HepG2 (cell line): ENCODE results near the gene FSCN2. TPM values are rescaled to one million over a fixed set of nuclear protein-coding genes. Genes with fewer than 3 reads are reported as not detected.

Source experiments
- ASH2L ChIP-seq: fragments of 300-600, 200-600 bp; sonication (generic); IDR thresholded peaks from 2 replicates; pipeline ENCODE4 v1.7.0; 2017; ENCODE audit warnings: low read depth, mild to moderate bottlenecking, moderate library complexity, mixed read lengths, low read length; ENCODE audit not compliant: insufficient read length
- KDM2A ChIP-seq: sonication (generic); formaldehyde crosslinking; IDR thresholded peaks from 2 replicates; pipeline ENCODE4 v1.4.0; 2020; ENCODE audit warnings: low read depth, missing genetic modification reagents, borderline replicate concordance
- MNT ChIP-seq: fragments of 450-650 bp; IDR thresholded peaks from 2 replicates; pipeline ENCODE4 v1.6.1; 2016
- MTA1 ChIP-seq: sonication (generic); formaldehyde crosslinking; IDR thresholded peaks from 2 replicates; pipeline ENCODE4 v1.4.0; 2020; ENCODE audit warnings: missing genetic modification reagents, mild to moderate bottlenecking, borderline replicate concordance
- MXI1 ChIP-seq: IDR thresholded peaks from 3 replicates; pipeline ENCODE4 v1.6.1; 2012; ENCODE audit warnings: low read depth, low read length, inconsistent platforms, borderline replicate concordance
- NR1H2 ChIP-seq: sonication (generic); formaldehyde crosslinking; IDR thresholded peaks from 2 replicates; pipeline ENCODE4 v1.8.1; 2022; ENCODE audit warnings: low read depth, missing genetic modification reagents, borderline replicate concordance
- PBX3 ChIP-seq: sonication (generic); formaldehyde crosslinking; IDR thresholded peaks from 2 replicates; pipeline ENCODE4 v1.8.1; 2023; ENCODE audit warnings: missing genetic modification reagents, inconsistent platforms, borderline replicate concordance
- RBM39 ChIP-seq: fragments of 200-400 bp; formaldehyde crosslinking; IDR thresholded peaks from one replicate; pipeline ENCODE4 v1.6.1; 2018; ENCODE audit warnings: antibody characterized with exemption, mild to moderate bottlenecking, low read depth, low read length; ENCODE audit not compliant: poor library complexity, severe bottlenecking
- RCOR2 ChIP-seq: IDR thresholded peaks from 2 replicates; pipeline ENCODE4 v1.6.1; 2016; ENCODE audit warnings: missing biosample characterization, missing genetic modification reagents
- REL ChIP-seq: sonication (generic); formaldehyde crosslinking; conservative IDR thresholded peaks from 2 replicates; pipeline ENCODE4 v1.8.0; 2022; ENCODE audit warnings: mild to moderate bottlenecking, missing genetic modification reagents, moderate library complexity
- TRIM22 ChIP-seq: fragments of 450-650 bp; IDR thresholded peaks from 2 replicates; pipeline ENCODE4 v1.6.1; 2017
- ZNF296 ChIP-seq: sonication (generic); formaldehyde crosslinking; conservative IDR thresholded peaks from 2 replicates; pipeline ENCODE4 v1.5.0; 2020; ENCODE audit warnings: mild to moderate bottlenecking, missing genetic modification reagents
- ZNF562 ChIP-seq: sonication (generic); formaldehyde crosslinking; IDR thresholded peaks from 2 replicates; pipeline ENCODE4 v1.8.0; 2022; ENCODE audit warnings: missing genetic modification reagents, borderline replicate concordance
- ZNF574 ChIP-seq: sonication (generic); formaldehyde crosslinking; IDR thresholded peaks from 2 replicates; pipeline ENCODE4 v1.4.0; 2020; ENCODE audit warnings: missing genetic modification reagents
- ZNF674 ChIP-seq: sonication (generic); formaldehyde crosslinking; IDR thresholded peaks from 2 replicates; pipeline ENCODE4 v1.5.0; 2020; ENCODE audit warnings: low read depth, mild to moderate bottlenecking, missing genetic modification reagents
- ZNF709 ChIP-seq: sonication (generic); formaldehyde crosslinking; IDR thresholded peaks from 2 replicates; pipeline ENCODE4 v1.5.0; 2020; ENCODE audit warnings: mild to moderate bottlenecking, missing genetic modification reagents
- polyA plus RNA-seq, 8 experiments: library from polyadenylated mRNA; depleted of rRNA in 3 of 8; stranded (reverse) in 7 of 8; unstranded in 1 of 8; fragments of >200 nt; fragmentation: Illumina TruSeq in 4 of 8; extraction: Trizol in 4 of 8; gene quantifications; 2 replicates each; pipeline versions ENCODE4 v1.2.1 to v1.2.3, GENCODE V29; 2011 to 2016; ENCODE audit warnings: low read depth in 4 of 8, missing spikeins in 1 of 8, mixed read lengths in 1 of 8; ENCODE audit not compliant: insufficient read depth in 1 of 8
- total RNA-seq, 5 experiments: library from RNA; depleted of rRNA; stranded (reverse); fragments of >200 nt; fragmentation: Illumina TruSeq; extraction: Trizol; gene quantifications; 2 replicates each; pipeline ENCODE4 v1.2.3, GENCODE V29; 2016; ENCODE audit warnings: low read depth in 1 of 5
- TF ChIP-seq, protein P1 (sequence below): sonication (generic); formaldehyde crosslinking; IDR thresholded peaks from 2 replicates; pipeline ENCODE4 v1.8.1; 2023; ENCODE audit warnings: mild to moderate bottlenecking, missing genetic modification reagents
- TF ChIP-seq, protein P2 (sequence below): sonication (generic); formaldehyde crosslinking; IDR thresholded peaks from 2 replicates; pipeline ENCODE4 v1.4.0; 2020; ENCODE audit warnings: missing genetic modification reagents

The FSCN2 gene
- total and polyA plus RNA-seq, 2 of the 13 experiments (the other 11 are each of a cell fraction or from before 2014, with no cell fraction given): 0.09 TPM; not detected in 1

DNA sequence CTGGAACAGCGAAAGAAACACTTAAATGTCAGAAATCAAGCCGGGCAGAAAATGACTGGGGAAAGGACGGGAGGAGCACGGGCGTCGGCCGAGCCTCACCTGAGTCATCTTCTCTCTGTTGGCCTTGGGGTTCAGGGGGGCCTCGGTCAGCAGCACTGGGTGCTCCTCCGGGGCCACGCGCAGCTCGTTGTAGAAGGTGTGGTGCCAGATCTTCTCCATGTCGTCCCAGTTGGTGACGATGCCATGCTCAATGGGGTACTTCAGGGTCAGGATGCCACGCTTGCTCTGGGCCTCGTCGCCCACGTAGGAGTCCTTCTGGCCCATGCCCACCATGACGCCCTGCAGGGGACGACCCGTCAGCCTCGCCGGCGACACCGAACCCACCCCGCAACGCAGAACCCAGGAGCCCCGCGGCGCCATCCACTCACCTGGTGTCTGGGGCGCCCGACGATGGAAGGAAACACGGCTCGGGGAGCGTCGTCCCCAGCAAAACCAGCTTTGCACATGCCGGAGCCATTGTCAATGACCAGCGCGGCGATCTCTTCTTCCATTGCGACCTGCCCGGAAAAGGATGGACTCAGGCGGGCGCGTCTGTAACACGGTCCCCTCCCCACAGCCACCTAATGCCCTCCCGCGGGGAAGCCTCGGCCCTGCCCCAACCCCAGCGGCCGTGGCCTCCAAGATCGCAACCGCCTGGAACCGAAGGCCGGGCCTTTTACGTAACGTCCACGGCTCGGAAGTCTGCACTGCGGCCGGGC, 16.2 kb upstream of the FSCN2 start (continued):
- TF ChIP-seq ZNF674 (CRISPR knock-in tag) (peak; percentile 68; the same call in 1 of the 2 replicates), REL (CRISPR knock-in tag) (0 out of 2 replicates have a peak, but pooled peaks have one; percentile 6), NR1H2 (CRISPR knock-in tag) (no peak), TRIM22 (no peak), ZNF562 (CRISPR knock-in tag) (no peak), RCOR2 (no peak), RBM39 (peak; percentile 69), ZNF296 (no peak), ZNF574 (CRISPR knock-in tag) (peak; percentile 54; the same call in 1 of the 2 replicates), KDM2A (CRISPR knock-in tag) (no peak), MXI1 (no peak), PBX3 (CRISPR knock-in tag) (0 out of 2 replicates have a peak, but pooled peaks have one; percentile 22), MTA1 (CRISPR knock-in tag) (0 out of 2 replicates have a peak, but pooled peaks have one; percentile 5), ASH2L (peak; percentile 63), MNT (no peak), ZNF709 (CRISPR knock-in tag) (no peak)
- TF ChIP-seq, protein P1, sequence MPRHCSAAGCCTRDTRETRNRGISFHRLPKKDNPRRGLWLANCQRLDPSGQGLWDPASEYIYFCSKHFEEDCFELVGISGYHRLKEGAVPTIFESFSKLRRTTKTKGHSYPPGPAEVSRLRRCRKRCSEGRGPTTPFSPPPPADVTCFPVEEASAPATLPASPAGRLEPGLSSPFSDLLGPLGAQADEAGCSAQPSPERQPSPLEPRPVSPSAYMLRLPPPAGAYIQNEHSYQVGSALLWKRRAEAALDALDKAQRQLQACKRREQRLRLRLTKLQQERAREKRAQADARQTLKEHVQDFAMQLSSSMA (CRISPR knock-in tag): peak; percentile 32; the same call in 1 of the 2 replicates
- TF ChIP-seq, protein P2, sequence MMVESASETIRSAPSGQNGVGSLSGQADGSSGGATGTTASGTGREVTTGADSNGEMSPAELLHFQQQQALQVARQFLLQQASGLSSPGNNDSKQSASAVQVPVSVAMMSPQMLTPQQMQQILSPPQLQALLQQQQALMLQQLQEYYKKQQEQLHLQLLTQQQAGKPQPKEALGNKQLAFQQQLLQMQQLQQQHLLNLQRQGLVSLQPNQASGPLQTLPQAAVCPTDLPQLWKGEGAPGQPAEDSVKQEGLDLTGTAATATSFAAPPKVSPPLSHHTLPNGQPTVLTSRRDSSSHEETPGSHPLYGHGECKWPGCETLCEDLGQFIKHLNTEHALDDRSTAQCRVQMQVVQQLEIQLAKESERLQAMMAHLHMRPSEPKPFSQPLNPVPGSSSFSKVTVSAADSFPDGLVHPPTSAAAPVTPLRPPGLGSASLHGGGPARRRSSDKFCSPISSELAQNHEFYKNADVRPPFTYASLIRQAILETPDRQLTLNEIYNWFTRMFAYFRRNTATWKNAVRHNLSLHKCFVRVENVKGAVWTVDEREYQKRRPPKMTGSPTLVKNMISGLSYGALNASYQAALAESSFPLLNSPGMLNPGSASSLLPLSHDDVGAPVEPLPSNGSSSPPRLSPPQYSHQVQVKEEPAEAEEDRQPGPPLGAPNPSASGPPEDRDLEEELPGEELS (CRISPR knock-in tag): no peak
